GM12878 (cell line): ENCODE data around the gene TUBB4B. TPM values are rescaled to one million over a fixed set of nuclear protein-coding genes. Genes with fewer than 3 reads are reported as not detected.
"Not testable (repeated sequence)": the region's sequence is repeated elsewhere in the genome, so short reads cannot be mapped to it uniquely, and the experiment has no call there.

Experiments
- ATAC-seq: fragments of 200-7000 bp; cut with Tn5 transposase; 3 replicates; pipeline ENCODE4 v1.9.1; 2020; ENCODE audit warnings: mild to moderate bottlenecking, moderate library complexity
- BruUV-seq: library from RNA; stranded (reverse); fragments of 400-500 nt; replicated peaks from 2 replicates; lab custom pipeline; 2021; lab: Mats Ljungman, UMichigan
- CTCF ChIA-PET: fragments of 300-600 bp; sonication (Branson Sonifier 250); formaldehyde crosslinking; extraction: SDS; loops from one replicate; lab custom pipeline; 2021; ENCODE audit warnings: inconsistent platforms; lab: Yijun Ruan, JAX
- POLR2A ChIA-PET: fragments of 350-600 bp; formaldehyde crosslinking; extraction: SDS; loops from one replicate; lab custom pipeline; 2021; ENCODE audit warnings: inconsistent platforms; lab: Charles Lee
- RAD21 ChIA-PET: fragments of 300-600 bp; sonication (Branson Sonifier 250); formaldehyde crosslinking; loops from one replicate; lab custom pipeline; 2023; ENCODE audit warnings: antibody characterized with exemption; ENCODE audit not compliant: unreplicated experiment; lab: Charles Lee
- SMC1A ChIA-PET: fragments of 300-600 bp; sonication (Branson Sonifier 250); formaldehyde crosslinking; loops from one replicate; lab custom pipeline; 2023; ENCODE audit not compliant: unreplicated experiment, uncharacterized antibody; lab: Charles Lee
- DNase-seq: peaks from one replicate; pipeline ENCODE4 v3.0.0-alpha.2; 2011; ENCODE audit warnings: low read depth, low spot score
- FAIRE-seq: peaks from 3 replicates; lab custom pipeline; 2011; peaks lifted over from hg19 to GRCh38; lab: Jason Lieb, UNC
- H2AFZ ChIP-seq: 2 replicates; pipeline ENCODE4 v1.6.0; 2011; ENCODE audit warnings: low read depth, low read length, control low read depth; ENCODE audit not compliant: control insufficient read depth
- H3K27ac ChIP-seq: 2 replicates; pipeline ENCODE4 v1.5.1; 2011; ENCODE audit warnings: control low read depth; ENCODE audit not compliant: control insufficient read depth, insufficient read depth
- H3K27me3 ChIP-seq, 2 experiments: replicated peaks in 1 of 2; 2 replicates each; pipeline versions ENCODE4 v1.6.0 to v1.6.1; 2011; ENCODE audit warnings: low read length in 1 of 2; ENCODE audit not compliant: control insufficient read depth in 2 of 2, insufficient read depth in 2 of 2
- H3K36me3 ChIP-seq, 2 experiments: 2 replicates each; pipeline ENCODE4 v1.5.1; 2011; ENCODE audit warnings: low read length in 1 of 2; ENCODE audit not compliant: control insufficient read depth in 2 of 2, insufficient read depth in 2 of 2
- H3K4me1 ChIP-seq: 2 replicates; pipeline ENCODE4 v1.6.1; 2011; ENCODE audit warnings: mild to moderate bottlenecking, low read length, moderate library complexity, mixed read lengths; ENCODE audit not compliant: control insufficient read depth, insufficient read depth
- H3K4me2 ChIP-seq: 2 replicates; pipeline ENCODE4 v1.6.0; 2011; ENCODE audit warnings: control low read depth; ENCODE audit not compliant: control insufficient read depth, insufficient read depth
- H3K4me3 ChIP-seq: fragments of 200-600 bp; sonication (generic); 2 replicates; pipeline ENCODE4 v1.5.1; 2016
- H3K79me2 ChIP-seq: 2 replicates; pipeline ENCODE4 v1.6.0; 2011; ENCODE audit warnings: low read length; ENCODE audit not compliant: control insufficient read depth, insufficient read depth
- H3K9ac ChIP-seq: 2 replicates; pipeline ENCODE4 v1.8.0; 2011; ENCODE audit warnings: low read length, control low read depth, mixed read lengths; ENCODE audit not compliant: control insufficient read depth, insufficient read depth
- H3K9me3 ChIP-seq: replicated peaks from 3 replicates; pipeline ENCODE4 v1.5.1; 2011; ENCODE audit warnings: mild to moderate bottlenecking, low read length; ENCODE audit not compliant: control insufficient read depth, insufficient read depth
- H4K20me1 ChIP-seq: 2 replicates; pipeline ENCODE4 v1.6.0; 2011; ENCODE audit not compliant: control insufficient read depth, insufficient read depth
- WGBS: methylation state at CpG from one replicate; pipeline ENCODE4 v1.1.6; 2016; ENCODE audit warnings: low lambda C conversion rate; ENCODE audit not compliant: insufficient replicate concordance, insufficient coverage; ENCODE audit errors: missing lambda C conversion rate; 5-methylcytosine and 5-hydroxymethylcytosine counted together
- in situ Hi-C: fragments of 300-500 bp; cut with MboI; formaldehyde crosslinking; loops from 9 replicates; pipeline ENCODE4 v1.14.3; 2018; ENCODE audit warnings: mixed read lengths
- intact Hi-C: fragments of 100-400 bp; cut with micrococcal nuclease; formaldehyde crosslinking; loops from one replicate; pipeline ENCODE4 v1.14.2; 2022; ENCODE audit not compliant: unreplicated experiment
- polyA plus RNA-seq, 11 experiments: library from polyadenylated mRNA; depleted of rRNA in 4 of 11; unstranded in 6 of 11; stranded (reverse) in 5 of 11; fragments of >200 nt; fragmentation: Nextera tagmentation in 4 of 11; fragmentation: Illumina TruSeq in 1 of 11; extraction: Ambion mirVana in 4 of 11; extraction: Trizol in 1 of 11; gene quantifications; 1 replicate in 1 of 11; 2 replicates in 10 of 11; pipeline versions ENCODE4 v1.2.1 to v1.2.3, GENCODE V29; 2011 to 2016; ENCODE audit warnings: inconsistent platforms in 2 of 11, missing spikeins in 2 of 11, low read depth in 1 of 11
- total RNA-seq, 4 experiments: library from RNA; depleted of rRNA in 3 of 4; stranded (reverse); fragments of >200 nt in 3 of 4; fragmentation: Illumina TruSeq in 1 of 4; extraction: Trizol in 1 of 4; gene quantifications; 2 replicates each; pipeline versions ENCODE4 v1.2.1 to v1.2.3, GENCODE V29; 2013 to 2021
- TF ChIP-seq, protein P1 (sequence below): fragments of 450-650 bp; IDR thresholded peaks from 2 replicates; pipeline ENCODE4 v1.6.1; 2016; ENCODE audit warnings: mild to moderate bottlenecking

TUBB4B gene
- total and polyA plus RNA-seq, 10 of the 15 experiments (the other 5 are each of a cell fraction or from before 2014, with no cell fraction given), result 23.0 to 532 (median 254) TPM

DNA sequence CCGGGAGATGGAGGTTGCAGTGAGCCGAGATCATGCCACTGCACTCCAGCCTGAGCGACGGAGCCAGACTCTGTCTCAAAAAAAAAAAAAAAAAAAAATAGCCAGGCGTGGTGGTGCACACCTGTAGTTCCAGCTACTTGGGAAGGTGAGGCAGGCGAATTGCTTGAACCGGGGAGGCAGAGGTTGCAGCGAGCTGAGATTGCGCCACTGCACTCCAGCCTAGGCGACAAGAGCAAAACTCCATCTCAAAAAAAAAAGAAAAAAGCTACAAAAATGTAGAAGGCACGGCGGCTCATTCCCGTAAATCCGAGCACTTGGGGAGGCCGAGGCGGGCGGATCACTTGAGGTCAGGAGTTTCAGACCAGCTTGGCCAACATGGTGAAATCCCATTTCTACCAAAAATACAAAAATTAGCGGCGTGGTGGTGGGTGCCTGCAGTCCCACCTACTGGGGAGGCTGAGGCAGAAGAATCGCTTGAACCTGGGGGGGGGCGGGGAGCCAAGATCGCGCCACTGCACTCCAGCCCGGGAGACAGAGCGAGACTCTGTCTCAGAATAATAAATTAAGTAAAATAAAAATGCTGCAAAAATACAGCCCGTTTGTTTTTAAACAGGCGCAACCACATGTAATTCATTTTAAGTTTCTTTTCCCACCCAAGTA is 1.4 kb upstream of the TUBB4B start:
- RAD21 ChIA-PET, result interaction anchor here (0.7 to 2.2 kb wide), 5 partner anchors 15 to 168 kb away, joined by 3 to 13 read pairs (median 11); partner anchors contain the start of genes NELFB and RNF208
- Histone ChIP-seq H3K9ac (peak overlapping the region; percentile 68), H3K4me2 (peak overlapping the region; percentile 77), H3K36me3 (peaks cover 8 to 14% of the 10 kb centered on the region in 2 experiments), H3K27ac (peak overlapping the region; percentile 83), H3K4me3 (peak overlapping the region; percentile 76), H3K4me1 (peaks cover 45% of the 10 kb centered on the region), H2AFZ (peak overlapping the region; percentile 75; the same call in 1 of the 2 replicates), H3K79me2 (peaks cover 30% of the 10 kb centered on the region)
- H3K27me3 ChIP-seq, in situ Hi-C loops, ATAC-seq, H4K20me1 ChIP-seq, BruUV-seq, DNase-seq, FAIRE-seq, H3K9me3 ChIP-seq: not testable (repeated sequence)
- intact Hi-C loops, result loop anchor here (5.0 kb wide), 1 partner anchor 452 kb away; no protein-coding TSS in a partner anchor
- CTCF ChIA-PET, result interaction anchor here (0.7 to 5.3 kb wide), 7 partner anchors 13 to 205 kb away, joined by 3 to 52 read pairs (median 3); partner anchors contain the start of genes CYSRT1, RNF208, RNF224 and SSNA1
- TF ChIP-seq, protein P1, sequence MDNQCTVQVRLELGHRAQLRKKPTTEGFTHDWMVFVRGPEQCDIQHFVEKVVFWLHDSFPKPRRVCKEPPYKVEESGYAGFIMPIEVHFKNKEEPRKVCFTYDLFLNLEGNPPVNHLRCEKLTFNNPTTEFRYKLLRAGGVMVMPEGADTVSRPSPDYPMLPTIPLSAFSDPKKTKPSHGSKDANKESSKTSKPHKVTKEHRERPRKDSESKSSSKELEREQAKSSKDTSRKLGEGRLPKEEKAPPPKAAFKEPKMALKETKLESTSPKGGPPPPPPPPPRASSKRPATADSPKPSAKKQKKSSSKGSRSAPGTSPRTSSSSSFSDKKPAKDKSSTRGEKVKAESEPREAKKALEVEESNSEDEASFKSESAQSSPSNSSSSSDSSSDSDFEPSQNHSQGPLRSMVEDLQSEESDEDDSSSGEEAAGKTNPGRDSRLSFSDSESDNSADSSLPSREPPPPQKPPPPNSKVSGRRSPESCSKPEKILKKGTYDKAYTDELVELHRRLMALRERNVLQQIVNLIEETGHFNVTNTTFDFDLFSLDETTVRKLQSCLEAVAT, result peak; percentile 79
- 41% methylated on average over 24 of the region's 27 CpGs for WGBS
- POLR2A ChIA-PET, result interaction anchor here (0.5 to 9.2 kb wide), 19 partner anchors 15 to 361 kb away, joined by 3 to 112 read pairs (median 7); partner anchors contain the start of genes MAN1B1, NELFB, NRARP and RNF208
- SMC1A ChIA-PET, result interaction anchor here (0.7 to 1.7 kb wide), 5 partner anchors 17 to 153 kb away, joined by 3 to 6 read pairs (median 3); partner anchors contain the start of gene MAN1B1
